Heart right ventricle (tissue), 16 donors: ENCODE data around the gene WDR36. TPM values are rescaled to one million over a fixed set of nuclear protein-coding genes. Genes with fewer than 3 reads are reported as not detected.

Source experiments
- ATAC-seq, 8 donors: fragments of 200-7000 bp; cut with Tn5 transposase; one replicate each; pipeline ENCODE4 v1.9.1; 2020; ENCODE audit warnings: mild to moderate bottlenecking in 8 of 8, moderate library complexity in 8 of 8, moderate number of reproducible peaks in 1 of 8
- DNase-seq, 2 donors: peaks; one replicate each; pipeline ENCODE4 v3.0.0-alpha.2; 2020
- H3K27ac ChIP-seq, 10 donors: fragments of 200-600 bp; sonication (generic) in 2 of 10; one replicate each; pipeline versions ENCODE4 v1.5.0 to v1.8.0; 2020 to 2022; ENCODE audit warnings: mild to moderate bottlenecking in 3 of 10
- H3K27me3 ChIP-seq, 7 donors: fragments of 200-600 bp; one replicate each; pipeline ENCODE4 v1.8.0; 2021 to 2022; ENCODE audit warnings: mild to moderate bottlenecking in 2 of 7
- H3K36me3 ChIP-seq, 9 donors: fragments of 200-600 bp; sonication (generic) in 1 of 9; one replicate each; pipeline versions ENCODE4 v1.5.0 to v1.8.0; 2020 to 2022; ENCODE audit warnings: mild to moderate bottlenecking in 2 of 9
- H3K4me1 ChIP-seq, 9 donors: fragments of 200-600 bp; sonication (generic) in 1 of 9; one replicate each; pipeline versions ENCODE4 v1.5.0 to v1.8.0; 2020 to 2022; ENCODE audit warnings: mild to moderate bottlenecking in 4 of 9
- H3K4me3 ChIP-seq, 10 donors: fragments of 200-600 bp; sonication (generic) in 2 of 10; one replicate each; pipeline versions ENCODE4 v1.5.0 to v1.8.0; 2020 to 2022; ENCODE audit warnings: mild to moderate bottlenecking in 7 of 10, moderate library complexity in 2 of 10
- H3K9me3 ChIP-seq, 11 donors: fragments of 200-600 bp in 10 of 11; sonication (generic) in 2 of 11; one replicate each; pipeline versions ENCODE4 v1.5.0 to v1.8.0; 2013 to 2022; ENCODE audit warnings: mild to moderate bottlenecking in 2 of 11, control low read depth in 1 of 11, moderate library complexity in 1 of 11
- CTCF ChIP-seq, 9 donors: fragments of 200-600 bp; sonication (generic) in 2 of 9; IDR thresholded peaks; one replicate each; pipeline versions ENCODE4 v1.5.0 to v1.8.0; 2021 to 2022; ENCODE audit warnings: antibody characterized with exemption in 9 of 9, mild to moderate bottlenecking in 5 of 9, moderate library complexity in 1 of 9
- WGBS, 2 donors: extraction: QIAGEN DNeasy Blood & Tissue Kit; methylation state at CpG; one replicate each; pipeline ENCODE4 v1.1.7; 2013; ENCODE audit warnings: inconsistent platforms in 1 of 2; 5-methylcytosine and 5-hydroxymethylcytosine counted together
- intact Hi-C, 10 donors: fragments of 100-400 bp; cut with DNase I; formaldehyde crosslinking; loops; one replicate each; pipeline versions ENCODE4 v1.11.1 to v1.14.2; 2022
- polyA plus RNA-seq, 2 donors: library from polyadenylated mRNA; stranded (reverse); fragments of 200-250 nt; gene quantifications; one replicate each; pipeline ENCODE4 v1.2.3, GENCODE V29; 2013
- total RNA-seq, 10 donors: library from RNA; stranded (reverse); fragmentation: NEBNext Ultra II Directional in 3 of 10; extraction: Animal tissue kit (Norgen Biotek cat#: 25700) in 3 of 10; gene quantifications; one replicate each; pipeline versions ENCODE4 v1.2.1 to v1.2.4, GENCODE V29; 2021 to 2023
- donor health status: Arrhythmogenic right ventricular cardiomyopathy.
- donor health status: ischemic (EF 13 %, LVEDD 7.1; RV severe dilation, severe dysfunction).
- donor health status: healthy with polysubstance abuse.
- donor health status: DM: no; HTN: yes; CAD: no.
- donor health status: DM: no; HTN: no; CAD: no.
- donor health status: ischemic (EF 25% LVEDD 6.9; RV normal size, moderate dysfunction).
- donor health status: ischemic (EF 25% LVEDD 5.7; RV mildly dilated, moderate dysfunction).
- donor health status: healthy.
- donor health status: DM: yes; HTN: yes; CAD: no.
- donor health status: Ischemic cardiomyopathy.
- donor health status: ischemic (EF 35%, LVEDD 5.7; RV mildly dilated, moderate dysfunction).
- donor health status: nonischemic (EF 11% LVEDD 7.7; RV severe dilation, severe dysfunction).
- donor health status: DM: yes; HTN: yes; CAD: no.
- donor health status: PGD.
- donor health status: ischemic (EF 29% LVEDD 5.4; RV normal size, mild dysfunction).
- donor health status: nonischemic (EF 23%, LVEDD 6.1; RV moderate dilation, normal function).

The WDR36 gene
- total and polyA plus RNA-seq, 12 donors, result 3.2 to 15.8 (median 12.7) TPM

- Histone ChIP-seq H3K27me3 (no peaks in the 10 kb centered on the region), H3K27ac (no peak overlapping the region), H3K9me3 (no peaks in the 10 kb centered on the region), H3K4me1 (peaks cover 0 to 15% (median 6%) of the 10 kb centered on the region in 9 donors), H3K36me3 (peaks cover 0 to 17% (median 0%) of the 10 kb centered on the region in 9 donors), H3K4me3 (no peak overlapping the region)
- TF ChIP-seq CTCF (IDR thresholded peaks at IDR 0.05), result no peak
- intact Hi-C loops, result no loop called here
- WGBS, 2 donors, result 76 to 89% methylated on average over 1 of the region's 1 CpG
- DNase-seq (no peak), ATAC-seq (no peak)
Measured at GRCh38 chr5:111133436-111133751, 41.2 kb downstream of the WDR36 start.

GRCh38 chr5:111134087-111134486, 41.9 kb downstream of the WDR36 start:
- H3K36me3 ChIP-seq, result peaks cover 0 to 10% (median 0%) of the 10 kb centered on the region in 9 donors
- H3K9me3 ChIP-seq, result no peaks in the 10 kb centered on the region
- no peak for TF ChIP-seq CTCF (IDR thresholded peaks at IDR 0.05)
- 52 to 62% methylated on average over 4 of the region's 4 CpGs for WGBS, 2 donors
- DNase-seq, result no peak
- H3K27me3 ChIP-seq, result no peaks in the 10 kb centered on the region
- H3K4me3 ChIP-seq, result no peak overlapping the region
- peak in 5 of 8 donors; percentile 23 to 66 (median 45) for ATAC-seq
- peaks cover 0 to 15% (median 6%) of the 10 kb centered on the region in 9 donors for H3K4me1 ChIP-seq
- H3K27ac ChIP-seq, result no peak overlapping the region
- intact Hi-C loops, result no loop called here

- Histone ChIP-seq H3K9me3 (no peaks in the 10 kb centered on the region), H3K36me3 (peaks cover 0 to 2% (median 0%) of the 10 kb centered on the region in 9 donors), H3K27me3 (no peaks in the 10 kb centered on the region), H3K4me3 (no peak overlapping the region), H3K4me1 (peaks cover 0 to 15% (median 6%) of the 10 kb centered on the region in 9 donors), H3K27ac (no peak overlapping the region)
- intact Hi-C loops, result no loop called here
- no peak for DNase-seq
- 65 to 66% methylated on average over 2 of the region's 2 CpGs for WGBS, 2 donors
- no peak for ATAC-seq
- TF ChIP-seq CTCF (IDR thresholded peaks at IDR 0.05), result no peak
Measured at GRCh38 chr5:111134864-111135263, 42.7 kb downstream of the WDR36 start.

- Histone ChIP-seq H3K27me3 (no peaks in the 10 kb centered on the region), H3K4me1 (peaks cover 0 to 15% (median 6%) of the 10 kb centered on the region in 9 donors), H3K9me3 (no peaks in the 10 kb centered on the region), H3K4me3 (no peak overlapping the region), H3K36me3 (no peaks in the 10 kb centered on the region), H3K27ac (no peak overlapping the region)
- intact Hi-C loops, result no loop called here
- ATAC-seq (no peak), DNase-seq (no peak)
- WGBS, 2 donors, result 81 to 87% methylated on average over 1 of the region's 1 CpG
- TF ChIP-seq CTCF (IDR thresholded peaks at IDR 0.05), result no peak
Measured at GRCh38 chr5:111135363-111135762, 43.2 kb downstream of the WDR36 start.
